Right ventricle myocardium superior (tissue), 1 donor: ENCODE data around the gene HOXD11. TPM values are rescaled to one million over a fixed set of nuclear protein-coding genes. Genes with fewer than 3 reads are reported as not detected.

Experiments used
- ATAC-seq: fragments of 200-7000 bp; cut with Tn5 transposase; one replicate; pipeline ENCODE4 v1.9.1; 2020; ENCODE audit warnings: mild to moderate bottlenecking; ENCODE audit not compliant: poor library complexity
- DNase-seq: peaks from one replicate; pipeline ENCODE4 v3.0.0-alpha.2; 2020
- intact Hi-C: fragments of 100-400 bp; cut with DNase I; formaldehyde crosslinking; loops from one replicate; pipeline ENCODE4 v1.11.2; 2022
- total RNA-seq: library from RNA; stranded (reverse); fragmentation: NEBNext Ultra II Directional; extraction: Animal tissue kit (Norgen Biotek cat#: 25700); gene quantifications from one replicate; pipeline ENCODE4 v1.2.1, GENCODE V29; 2021
- donor health status: DM: no; HTN: yes; CAD: no; lungs with severe emphysema.

Gene HOXD11
- total RNA-seq, 1 donor from 2014 or later, result not detected

DNA sequence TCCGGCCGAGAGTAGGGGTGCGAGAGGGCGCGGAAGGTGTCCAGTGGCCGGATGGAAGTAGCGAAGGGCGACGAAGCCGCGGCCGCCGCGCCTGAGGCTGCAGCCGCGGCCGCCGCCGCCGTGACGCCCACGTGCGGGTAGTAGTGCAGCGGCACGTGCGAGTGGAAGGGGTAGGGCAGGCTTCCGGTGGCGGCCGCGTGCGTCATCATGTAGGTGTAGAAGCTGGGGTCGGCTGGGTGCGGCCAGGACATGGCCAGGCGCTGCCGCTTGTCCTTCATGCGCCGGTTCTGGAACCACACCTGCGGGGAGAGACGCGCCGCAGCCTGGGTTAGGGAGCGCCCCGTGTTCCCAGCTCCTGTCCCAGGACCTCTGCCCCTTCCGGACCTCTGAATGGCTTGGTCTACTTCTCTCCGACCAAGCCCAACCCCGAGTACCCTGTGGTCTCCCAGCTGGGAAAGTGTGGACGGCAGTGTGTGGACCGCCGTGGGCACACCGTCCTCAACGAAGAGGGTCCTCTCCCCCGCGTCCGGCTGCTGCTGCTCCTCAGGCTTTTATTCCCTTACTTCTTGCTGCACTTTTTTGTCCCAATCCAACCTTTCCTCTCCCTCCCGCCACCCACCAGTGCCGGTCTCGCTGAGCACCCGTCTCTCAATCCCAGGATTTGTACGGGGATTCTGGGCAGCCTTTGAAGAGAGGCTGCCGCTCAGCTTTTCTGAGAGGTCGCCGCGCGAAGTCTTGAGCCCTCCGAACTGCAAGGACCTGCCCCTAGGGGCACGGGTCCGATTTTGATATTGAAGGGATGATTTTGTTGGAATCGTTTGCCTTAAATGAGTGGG is 26.3 kb upstream of the HOXD11 start:
- intact Hi-C loops, result no loop called here
- DNase-seq, result no peak
- no peak for ATAC-seq

DNA sequence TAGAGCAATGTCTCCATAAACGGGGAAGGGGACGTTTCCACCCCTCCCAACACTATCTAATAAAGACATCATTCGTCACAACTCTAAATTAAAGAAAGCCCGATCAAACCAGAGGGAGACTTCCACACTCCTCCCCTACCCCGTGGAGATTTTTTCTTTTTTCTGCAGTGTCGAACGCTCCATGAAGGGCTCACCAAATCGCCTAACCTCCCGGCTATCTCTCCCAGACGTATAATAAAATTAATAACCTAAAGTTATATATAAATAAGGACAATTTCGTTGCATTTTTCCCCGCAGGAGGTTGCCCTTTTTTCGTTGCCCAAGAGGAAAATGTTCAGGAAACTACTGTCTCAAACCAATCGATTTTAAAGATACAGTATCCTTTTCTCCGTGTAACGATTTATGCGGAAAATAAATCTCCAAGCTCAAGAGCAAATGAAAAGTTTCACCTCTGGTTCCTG is 25.7 kb upstream of the HOXD11 start:
- ATAC-seq (no peak), DNase-seq (no peak)
- intact Hi-C loops, result no loop called here

DNA sequence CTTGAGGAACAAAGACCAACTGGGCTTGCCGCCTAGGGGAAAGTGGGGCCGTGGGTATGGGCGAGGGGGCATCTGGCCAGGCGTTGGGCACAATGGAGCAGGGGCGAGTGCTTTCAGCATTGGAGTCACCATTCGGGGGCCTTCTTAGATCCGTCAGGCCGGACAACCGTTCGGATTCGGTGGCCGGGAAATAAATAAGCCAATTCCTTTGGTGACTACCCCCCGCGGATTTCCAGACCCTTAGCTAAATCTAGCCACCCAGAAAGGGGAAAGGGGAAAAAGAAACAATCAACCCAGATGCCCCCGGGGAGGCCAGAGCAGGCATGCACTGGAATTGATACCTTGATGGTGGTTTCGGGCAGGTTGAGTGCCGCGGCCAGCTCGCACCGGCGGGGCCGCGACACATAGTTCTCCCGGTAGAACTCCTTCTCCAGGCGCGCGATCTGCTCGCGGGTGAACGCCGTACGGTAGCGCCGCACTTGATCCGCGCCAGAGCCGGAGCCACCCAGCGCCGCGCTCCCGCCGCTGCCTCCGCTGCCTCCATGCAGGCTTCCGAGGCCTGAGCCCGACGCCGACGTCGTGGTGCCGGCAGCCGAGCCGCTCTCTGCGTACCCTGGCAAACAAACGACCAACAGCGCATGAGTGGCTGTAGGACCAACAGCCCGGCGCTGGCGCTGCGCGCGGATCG is 25.1 kb upstream of the HOXD11 start:
- DNase-seq (no peak), ATAC-seq (no peak)
- intact Hi-C loops, result no loop called here

DNA sequence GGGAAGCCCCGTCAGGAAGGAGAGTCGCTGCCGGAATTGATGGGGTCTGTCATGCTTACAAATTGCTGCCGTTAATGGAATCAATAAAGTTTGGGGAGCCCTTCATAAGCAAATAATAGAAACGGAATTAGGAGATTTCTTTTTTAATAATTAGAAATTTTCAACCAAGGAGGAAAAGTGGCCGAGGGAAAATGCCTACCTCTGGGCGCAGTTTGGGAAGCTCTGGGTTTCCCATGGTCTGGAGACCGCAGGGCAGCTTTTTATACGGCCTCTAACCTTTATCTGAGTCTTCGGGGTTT is 24.6 kb upstream of the HOXD11 start:
- ATAC-seq (no peak), DNase-seq (no peak)
- intact Hi-C loops, result no loop called here

DNA sequence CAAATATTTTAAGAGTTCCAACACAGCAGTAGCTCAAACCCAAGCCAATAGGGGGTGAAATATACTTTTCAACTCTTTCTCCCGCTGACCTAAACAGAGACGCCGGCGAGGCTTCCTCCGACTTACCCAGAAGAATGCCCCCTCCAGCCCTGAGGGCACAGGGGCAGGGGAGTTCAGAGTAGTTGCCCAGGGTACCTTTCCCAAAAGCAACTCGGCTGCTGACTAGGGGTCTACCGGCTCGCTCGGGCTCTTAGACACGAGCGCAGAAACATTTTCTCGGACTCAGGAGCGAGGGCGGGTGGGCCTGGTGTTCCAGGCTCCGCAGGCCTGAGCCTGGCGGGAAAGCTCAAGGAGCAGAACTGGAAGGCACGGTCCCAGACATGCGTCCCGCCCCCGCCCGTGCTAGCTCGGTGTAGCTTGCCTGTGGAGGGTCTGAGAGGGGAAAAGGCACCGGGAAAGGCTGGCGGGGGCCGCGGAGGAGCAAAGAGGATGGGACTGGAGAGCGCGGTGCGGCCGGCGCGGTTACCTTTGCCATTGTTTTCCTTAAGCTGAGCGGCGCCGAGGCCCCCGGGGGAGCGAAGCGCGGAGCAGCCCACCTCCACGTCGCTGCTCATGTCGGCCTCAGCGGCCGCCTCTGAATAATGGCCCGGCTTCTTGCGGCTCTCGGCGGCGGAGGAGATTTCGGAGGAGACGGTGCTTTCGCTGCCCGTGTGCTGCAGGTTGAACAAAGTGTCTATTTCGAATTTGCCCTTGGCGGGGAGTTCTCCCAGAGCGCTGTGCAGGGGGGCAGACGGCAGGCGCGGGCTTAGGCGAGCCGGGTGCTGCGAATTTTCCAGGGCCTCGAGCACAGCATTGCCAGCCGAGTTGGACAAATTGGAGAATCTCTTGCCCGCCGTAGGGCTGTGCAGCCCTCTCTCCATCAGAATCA is 24.0 kb upstream of the HOXD11 start:
- intact Hi-C loops, result no loop called here
- ATAC-seq, result no peak
- no peak for DNase-seq

DNA sequence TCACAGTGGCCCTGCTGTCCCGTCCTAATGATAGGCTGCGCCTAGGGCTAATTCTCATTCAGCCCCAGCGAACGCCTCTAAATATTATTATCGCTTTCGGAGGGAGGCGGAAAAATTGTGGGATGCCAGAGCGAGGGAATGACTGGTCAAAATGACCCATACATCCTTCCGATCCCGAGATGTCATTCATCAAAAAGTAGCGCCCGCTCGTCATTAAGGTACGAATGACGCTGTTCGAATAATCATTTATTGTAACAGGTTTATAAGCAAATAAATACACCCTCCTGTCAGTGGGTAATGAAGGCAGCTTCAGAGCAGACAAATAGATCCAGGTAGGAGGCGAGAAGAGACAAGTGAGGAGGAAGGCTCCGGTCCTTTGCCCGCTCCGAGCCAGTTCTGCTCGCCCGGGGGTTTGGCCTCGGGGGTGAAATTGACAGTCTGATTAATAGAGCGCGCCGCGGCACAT is 23.3 kb upstream of the HOXD11 start, which contains the start of gene EVX2:
Gene EVX2, minus strand, starts transcription at position 167 of the 466 bp plus-strand sequence. CDS start 186 bp downstream, outside the sequence.
- ATAC-seq (no peak), DNase-seq (no peak)
- intact Hi-C loops, result no loop called here

DNA sequence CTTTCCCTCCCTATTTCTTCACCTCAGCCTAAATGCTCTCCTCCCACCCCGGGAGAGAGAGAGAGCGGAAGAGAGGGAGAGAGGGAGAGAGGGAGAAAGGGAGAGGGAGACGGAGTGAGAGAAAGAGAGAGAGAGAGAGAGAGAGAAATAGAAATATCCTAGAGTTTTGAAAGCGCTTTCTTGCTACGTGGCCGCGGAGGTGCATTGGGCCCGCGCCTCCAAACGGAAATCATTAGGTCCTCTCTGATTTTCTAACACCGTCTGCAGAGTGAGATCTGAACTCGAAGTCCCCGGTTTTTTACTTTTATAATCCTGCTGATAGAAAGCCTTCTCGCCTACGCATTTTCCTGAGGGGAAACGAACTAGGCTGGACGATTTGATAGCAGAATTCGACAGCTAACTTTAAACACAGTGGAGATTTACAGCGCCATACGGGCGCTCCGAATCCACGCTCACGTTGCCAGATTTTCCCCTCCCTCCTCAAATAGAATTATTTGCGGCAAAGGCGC is 22.4 kb upstream of the HOXD11 start:
- DNase-seq (no peak), ATAC-seq (no peak)
- intact Hi-C loops, result loop anchor here (5.0 kb wide), 1 partner anchor 397 kb away; no protein-coding TSS in a partner anchor

DNA sequence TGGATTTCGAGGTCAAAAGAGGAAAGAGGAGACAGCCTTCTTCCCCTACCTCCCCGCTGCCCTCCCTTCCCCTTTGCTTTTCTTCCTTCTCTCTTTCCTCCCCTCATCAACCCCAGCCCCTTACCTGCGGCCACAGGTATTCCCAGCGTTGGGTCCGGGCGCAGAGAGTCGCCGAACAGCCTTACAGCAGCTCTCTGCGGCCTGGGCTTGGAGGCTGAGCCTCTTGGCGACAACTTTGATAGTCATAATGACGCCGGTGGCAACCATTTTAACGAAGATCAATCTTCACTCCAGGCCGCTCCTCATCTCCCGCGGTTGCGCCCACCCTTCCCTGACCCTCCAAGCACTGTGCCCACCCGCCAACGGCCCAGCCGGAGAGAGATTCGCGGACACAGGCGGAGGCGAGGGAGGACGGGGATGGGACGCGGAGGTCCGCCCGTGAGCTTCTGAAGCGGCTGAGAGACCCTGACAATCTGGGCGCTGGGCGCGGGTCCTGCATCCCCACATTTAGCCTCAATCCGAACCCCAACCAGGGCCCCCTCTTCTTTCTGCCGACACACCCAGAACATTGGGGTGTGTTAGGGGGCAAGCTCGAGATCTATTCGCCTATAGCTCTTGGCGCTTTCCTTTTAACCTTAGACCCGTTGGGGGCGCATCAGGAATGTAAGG is 21.8 kb upstream of the HOXD11 start:
- intact Hi-C loops, result loop anchor here (5.0 kb wide), 1 partner anchor 398 kb away; no protein-coding TSS in a partner anchor
- DNase-seq, result no peak

DNA sequence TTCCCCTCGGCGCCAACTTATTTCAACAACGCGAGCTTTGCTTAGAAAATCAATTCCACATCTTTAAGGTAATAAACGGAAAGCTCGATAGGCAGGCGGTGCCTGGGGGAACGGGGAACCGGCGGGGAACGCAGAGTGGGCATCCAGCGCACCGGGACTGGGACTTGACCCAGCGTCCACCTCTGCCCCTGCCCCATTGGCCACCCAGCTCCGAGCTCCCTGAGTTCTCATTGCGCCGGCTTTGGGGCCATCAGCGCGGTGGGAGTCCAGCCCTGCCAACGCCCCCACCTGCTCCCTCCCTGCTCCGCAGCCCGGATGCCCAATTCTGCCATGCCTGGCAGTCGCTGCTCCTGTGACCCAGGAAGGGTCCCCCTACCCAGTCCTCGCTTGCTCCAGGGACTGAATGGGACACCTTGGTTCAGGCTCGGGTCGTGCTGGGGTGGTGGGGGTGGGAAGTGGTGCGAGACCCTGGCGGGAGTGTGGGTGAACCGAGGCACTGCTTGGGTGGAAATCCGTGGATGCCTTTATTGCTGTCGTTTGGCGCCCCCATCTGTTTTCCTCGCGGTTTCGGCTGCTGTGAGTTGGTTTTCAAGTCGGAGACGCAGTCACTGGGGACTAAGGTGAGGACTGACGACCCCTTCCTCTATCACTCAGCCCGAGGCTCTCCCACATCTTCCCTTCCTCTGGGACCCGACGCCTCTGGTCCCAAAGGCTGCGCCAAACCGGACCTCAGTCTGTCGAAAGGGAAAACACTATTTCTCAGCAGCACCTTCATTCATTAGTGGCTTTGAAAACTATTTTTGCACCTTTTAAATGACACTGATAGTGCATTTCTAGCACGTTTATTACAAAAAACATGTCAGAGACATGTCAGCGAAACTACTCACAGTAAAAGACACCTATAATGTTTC is 21.0 kb upstream of the HOXD11 start:
- peak; percentile 51 for DNase-seq
- ATAC-seq, result peak; percentile 54
- intact Hi-C loops, result loop anchor here (5.0 kb wide), 1 partner anchor 399 kb away; no protein-coding TSS in a partner anchor

More for the DNA sequence above, 21.8 kb upstream of the HOXD11 start:
- ATAC-seq, result no peak

DNA sequence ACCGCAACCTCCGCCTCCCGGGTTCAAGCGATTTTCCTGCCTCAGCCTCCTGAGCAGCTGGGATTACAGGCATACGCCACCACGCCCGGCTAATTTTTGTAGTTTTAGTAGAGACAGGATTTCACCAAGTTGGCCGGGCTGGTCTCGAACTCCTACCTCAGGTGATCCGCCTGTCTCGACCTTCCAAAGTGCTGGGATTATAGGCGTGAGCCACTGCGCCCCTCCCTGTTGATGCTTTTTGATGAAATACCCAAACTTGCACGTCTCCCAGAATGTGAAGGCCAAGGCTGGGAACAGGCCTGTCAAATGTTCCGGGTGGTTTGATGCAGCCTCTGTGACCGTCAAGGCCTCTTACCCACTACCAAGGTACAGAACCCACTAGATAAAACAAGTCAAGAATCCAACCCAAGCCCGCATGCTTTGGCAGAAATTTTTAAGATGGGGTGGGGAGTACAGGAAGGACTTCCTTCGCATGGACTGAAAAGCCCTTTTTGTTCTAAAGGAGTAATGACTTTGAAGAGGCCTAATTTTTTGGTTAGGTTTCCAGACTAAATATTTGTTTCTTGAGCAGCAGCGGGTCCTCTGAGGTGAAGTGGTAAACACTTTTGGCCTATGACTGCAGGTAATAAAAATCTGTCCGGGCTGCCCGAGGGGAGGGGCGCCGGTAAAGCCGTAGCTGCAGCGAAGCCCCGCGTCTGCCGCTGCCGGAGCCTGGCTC is 19.6 kb upstream of the HOXD11 start:
- intact Hi-C loops, result loop anchor here (5.0 kb wide), 1 partner anchor 400 kb away; no protein-coding TSS in a partner anchor
- DNase-seq (no peak), ATAC-seq (no peak)

DNA sequence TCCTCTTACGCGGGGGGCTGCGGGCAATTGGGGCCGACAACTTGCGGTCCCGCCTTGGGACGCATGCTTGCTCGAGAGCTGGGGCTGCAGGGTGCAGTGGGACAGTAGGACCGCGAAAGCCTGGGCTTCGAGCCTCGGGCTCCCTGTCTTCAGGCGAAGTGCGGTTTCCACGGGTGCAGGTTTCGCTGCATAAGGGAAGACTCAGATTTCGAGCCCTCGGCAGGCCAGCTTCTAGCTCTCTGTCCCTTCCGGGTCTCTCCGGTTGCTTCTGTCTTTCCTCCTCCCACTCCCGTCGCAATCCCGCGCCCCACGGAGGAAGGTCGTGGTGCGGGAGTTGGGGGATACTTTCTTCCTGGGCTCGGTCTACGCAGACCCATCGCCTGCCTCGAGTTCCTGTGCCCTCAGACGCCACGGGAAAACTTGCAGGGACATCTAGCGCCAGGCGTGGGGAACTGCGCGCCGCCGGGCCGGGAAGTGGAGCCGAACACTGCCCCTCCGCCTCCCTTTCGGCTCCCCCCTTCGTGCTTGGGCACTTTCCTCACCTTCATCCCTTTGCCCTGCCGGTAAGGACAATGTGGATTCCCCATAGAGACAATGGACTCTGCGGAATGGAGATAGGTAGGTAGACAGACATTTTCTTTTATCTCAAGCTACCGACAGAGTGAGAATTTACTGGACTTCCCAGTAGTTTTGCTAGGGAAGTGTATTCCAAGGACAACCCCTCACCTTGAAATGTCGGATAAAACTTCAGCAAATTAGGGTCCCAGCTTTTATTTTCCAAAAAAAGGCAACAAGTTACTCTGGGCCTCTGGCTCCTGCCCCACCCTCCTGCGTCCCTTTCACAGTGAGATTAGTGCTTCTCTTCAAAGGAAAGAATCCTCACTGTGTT is 18.8 kb upstream of the HOXD11 start:
- peak; percentile 67 for DNase-seq
- intact Hi-C loops, result loop anchor here (5.0 kb wide), 1 partner anchor 401 kb away; no protein-coding TSS in a partner anchor
- peak; percentile 87 for ATAC-seq

DNA sequence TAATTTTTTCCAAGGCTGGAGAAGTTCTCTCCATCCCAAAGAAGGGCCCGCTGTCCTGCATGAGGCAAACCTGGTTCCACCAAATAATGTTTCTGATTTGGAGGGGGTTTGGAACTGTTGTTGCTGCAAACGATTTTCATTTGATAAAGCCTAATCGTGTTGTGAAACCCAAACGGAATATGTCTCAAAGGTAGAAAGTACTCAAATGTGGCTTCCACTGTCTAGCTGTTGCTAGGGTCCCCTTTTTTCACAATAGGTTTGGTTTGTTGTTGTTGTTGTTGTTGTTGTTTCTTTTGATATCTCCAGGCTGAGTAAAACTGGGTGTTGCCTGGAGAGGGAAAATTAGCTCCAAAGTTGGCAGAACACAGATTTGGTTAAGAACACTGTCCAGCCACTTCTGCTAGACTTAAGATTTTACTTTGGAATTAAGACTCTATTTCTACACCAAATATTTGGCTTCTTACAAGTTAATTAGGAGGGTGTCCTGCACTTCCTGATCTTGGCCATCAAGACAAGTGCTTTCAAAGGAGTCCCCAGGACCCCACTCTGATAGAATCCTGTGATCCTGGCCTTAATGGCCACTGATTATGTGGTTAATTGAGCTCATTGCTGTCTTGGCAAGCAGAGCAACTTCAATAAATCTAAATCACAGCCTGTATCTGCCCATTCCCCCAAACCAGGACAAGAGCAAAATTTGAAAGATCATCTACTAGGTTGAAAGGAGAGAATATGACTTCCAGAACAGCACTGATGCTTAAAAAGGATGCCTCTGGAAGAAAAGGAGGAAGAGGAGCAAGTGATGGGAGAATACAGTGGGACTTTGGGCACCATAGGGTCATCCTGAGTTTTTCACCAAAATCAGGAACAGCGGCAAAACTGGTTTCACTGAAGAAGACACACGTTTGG is 17.9 kb upstream of the HOXD11 start:
- DNase-seq (no peak), ATAC-seq (no peak)
- intact Hi-C loops, result loop anchor here (5.0 kb wide), 1 partner anchor 402 kb away; no protein-coding TSS in a partner anchor

DNA sequence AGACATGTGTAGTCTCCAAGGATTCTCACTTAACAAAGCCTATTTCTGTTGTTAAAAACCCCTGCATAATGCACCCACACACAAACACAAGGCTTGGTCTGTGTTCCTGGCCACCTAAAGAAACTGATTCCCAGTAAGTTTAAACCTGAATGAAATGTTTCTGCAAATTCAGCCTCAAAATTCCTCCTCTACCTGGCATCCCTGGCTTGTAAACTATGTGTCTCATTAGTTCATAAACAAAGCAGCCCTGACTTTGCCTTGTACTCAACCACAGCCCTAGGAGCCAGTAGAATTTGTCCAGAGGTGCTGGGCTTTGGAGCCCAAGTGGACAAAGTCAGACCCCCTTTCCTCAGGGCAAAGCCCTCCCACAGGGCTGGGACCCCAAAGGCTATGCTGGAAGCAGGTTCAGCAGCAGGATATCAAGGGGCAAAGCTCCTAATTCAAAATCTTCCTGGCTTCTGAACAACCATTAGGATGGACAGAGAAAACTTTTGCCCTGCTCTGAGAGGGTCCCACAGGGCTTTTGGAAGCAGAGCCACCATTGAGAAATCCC is 17.2 kb upstream of the HOXD11 start:
- intact Hi-C loops, result loop anchor here (5.0 kb wide), 1 partner anchor 403 kb away; no protein-coding TSS in a partner anchor
- ATAC-seq (no peak), DNase-seq (no peak)

DNA sequence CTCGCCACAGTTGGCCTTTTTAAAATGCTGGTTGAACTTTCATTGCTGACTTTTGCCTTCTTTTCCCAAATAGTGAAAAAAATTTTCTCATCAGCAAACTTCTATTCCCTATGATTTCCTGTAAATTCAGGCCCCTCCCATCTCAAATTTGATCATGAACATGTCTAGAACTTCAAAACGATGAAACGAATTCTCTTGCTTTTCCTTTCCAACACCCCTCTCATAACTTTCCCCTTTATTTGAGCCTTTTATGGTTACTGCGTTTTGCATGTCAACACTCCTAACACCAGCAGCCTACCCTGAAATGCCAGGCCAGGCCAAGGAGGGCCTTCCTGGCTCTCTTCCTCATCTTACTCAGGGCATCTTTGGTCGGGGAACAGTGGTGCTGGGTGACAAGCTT is 16.2 kb upstream of the HOXD11 start:
- no peak for ATAC-seq
- DNase-seq, result no peak
- intact Hi-C loops, result no loop called here
